SHP77 treated with DMSO at 0.1 percent for 48 hours (cell line): ENCODE results near the gene TMEM87A.
"Not testable (repeated sequence)": the region's sequence is repeated elsewhere in the genome, so short reads cannot be mapped to it uniquely, and the experiment has no call there.

Source experiments
- DNase-seq: peaks from one replicate; lab custom pipeline; 2025; lab: John Stamatoyannopoulos, UW

Gene TMEM87A

GRCh38 chr15:42270551-42270950 is 2.7 kb downstream of the TMEM87A start:
- DNase-seq, result no peak

GRCh38 chr15:42267286-42267685 is 5.9 kb downstream of the TMEM87A start:
- no peak for DNase-seq

- no peak for DNase-seq
These were observed 8.4 kb downstream of the TMEM87A start for GRCh38 chr15:42264795-42265194.

- DNase-seq, result no peak
These were observed 19.9 kb downstream of the TMEM87A start for GRCh38 chr15:42253300-42253699.

- DNase-seq, result no peak
These were observed 32.4 kb downstream of the TMEM87A start for GRCh38 chr15:42240823-42241222.

GRCh38 chr15:42239528-42240182 is 33.6 kb downstream of the TMEM87A start:
- DNase-seq, result no peak

- no peak for DNase-seq
These were observed 40.1 kb downstream of the TMEM87A start for GRCh38 chr15:42233107-42233506.

- DNase-seq, result no peak
These were observed 40.6 kb downstream of the TMEM87A start for GRCh38 chr15:42232606-42233005.

- no peak for DNase-seq
These were observed 42.1 kb downstream of the TMEM87A start for GRCh38 chr15:42231088-42231487.

GRCh38 chr15:42228981-42229380 is 44.3 kb downstream of the TMEM87A start:
- not testable (repeated sequence) for DNase-seq

GRCh38 chr15:42228036-42228435 is 45.2 kb downstream of the TMEM87A start:
- no peak for DNase-seq

GRCh38 chr15:42226648-42227047 is 46.6 kb downstream of the TMEM87A start:
- DNase-seq, result no peak

- no peak for DNase-seq
These were observed 53.0 kb downstream of the TMEM87A start for GRCh38 chr15:42220216-42220615.

- no peak for DNase-seq
These were observed 54.2 kb downstream of the TMEM87A start for GRCh38 chr15:42218953-42219592.

GRCh38 chr15:42217568-42217967 is 55.7 kb downstream of the TMEM87A start:
- DNase-seq, result no peak

- no peak for DNase-seq
These were observed 57.1 kb downstream of the TMEM87A start for GRCh38 chr15:42215913-42216829.

- DNase-seq, result no peak
These were observed 58.6 kb downstream of the TMEM87A start for GRCh38 chr15:42214600-42214999.

- DNase-seq, result no peak
These were observed 59.7 kb downstream of the TMEM87A start for GRCh38 chr15:42213511-42213910.

GRCh38 chr15:42210696-42211095 is 62.5 kb downstream of the TMEM87A start:
- no peak for DNase-seq

- peak; percentile 78 for DNase-seq
These were observed 65.3 kb downstream of the TMEM87A start, which contains the start of gene VPS39 for GRCh38 chr15:42207674-42208579. VPS39 (minus strand) TSS chr15:42208304; CDS start chr15:42208153, 151 bp downstream.

GRCh38 chr15:42206406-42206805 is 66.8 kb downstream of the TMEM87A start:
- DNase-seq, result no peak

- DNase-seq, result no peak
These were observed 69.3 kb downstream of the TMEM87A start for GRCh38 chr15:42203891-42204290.
